ENCODE measurements around the gene TRAPPC1. TPM values are rescaled to one million over a fixed set of nuclear protein-coding genes. Genes with fewer than 3 reads are reported as not detected.

Gene TRAPPC1
- total and polyA plus RNA-seq, 10 donors, result 71.1 to 172 (median 114) TPM

GRCh38 chr17:7929158-7930023, 2.4 kb downstream of the TRAPPC1 start, which contains the start of gene KCNAB3:
Gene KCNAB3, minus strand, starts transcription at chr17:7929856. Its CDS starts 421 bp downstream, at chr17:7929435.
- DNase-seq, result peak; percentile 83
- WGBS, 5 donors, result 38 to 78% (median 52%) methylated on average over 61 to 67 of the region's 67 CpGs
- Histone ChIP-seq H3K27me3 (replicated peaks in 1 of 7) (no peaks in the 10 kb centered on the region), H3K4me1 (peaks cover 11 to 49% (median 36%) of the 10 kb centered on the region in 6 donors), H3K36me3 (peaks cover 0 to 47% (median 3%) of the 10 kb centered on the region in 6 donors), H3K27ac (no peak within 1 kb of the TSS), H3K4me3 (peak within 1 kb of the TSS in 2 of 8 donors; percentile 13 to 93), H3K9me3 (no peaks in the 10 kb centered on the region)
- intact Hi-C loops (cut with DNase I; ENCODE audit: low total_unique reads), result no loop called here
- no peak for TF ChIP-seq CTCF (IDR thresholded peaks at IDR 0.05 in 8 of 11, conservative IDR thresholded peaks at IDR 0.05 in 3 of 11)
- peak in 2 of 3 donors; percentile 16 to 47 for TF ChIP-seq POLR2AphosphoS5 (IDR thresholded peaks at IDR 0.05)

- peaks cover 0 to 42% (median 3%) of the 10 kb centered on the region in 6 donors for H3K36me3 ChIP-seq
- 82 to 94% (median 89%) methylated on average over 3 of the region's 3 CpGs for WGBS, 5 donors
- no peak overlapping the region for H3K4me3 ChIP-seq
- no peak for DNase-seq
- no peak overlapping the region for H3K27ac ChIP-seq
- no peaks in the 10 kb centered on the region for H3K27me3 ChIP-seq (replicated peaks in 1 of 7)
- H3K4me1 ChIP-seq, result peaks cover 4 to 49% (median 31%) of the 10 kb centered on the region in 6 donors
- no peaks in the 10 kb centered on the region for H3K9me3 ChIP-seq
- intact Hi-C loops (cut with DNase I; ENCODE audit: low total_unique reads), result no loop called here
- TF ChIP-seq CTCF (IDR thresholded peaks at IDR 0.05 in 8 of 11, conservative IDR thresholded peaks at IDR 0.05 in 3 of 11), result no peak
- TF ChIP-seq POLR2A (IDR thresholded peaks at IDR 0.05), result no peak
- TF ChIP-seq POLR2AphosphoS5 (IDR thresholded peaks at IDR 0.05), result no peak
These were observed 4.2 kb downstream of the TRAPPC1 start for GRCh38 chr17:7927596-7927995.

- peak overlapping the region; percentile 6 to 74 (median 40) for H3K4me3 ChIP-seq
- H3K27me3 ChIP-seq (replicated peaks in 1 of 7), result no peaks in the 10 kb centered on the region
- peaks cover 5 to 26% (median 17%) of the 10 kb centered on the region in 6 donors for H3K4me1 ChIP-seq
- peak; percentile 95 for DNase-seq
- H3K27ac ChIP-seq, result peak overlapping the region; percentile 52 to 83 (median 76)
- WGBS, 5 donors, result 22 to 40% (median 25%) methylated on average over 19 to 45 of the region's 45 CpGs
- peak in 2 of 3 donors; percentile 19 to 73 for TF ChIP-seq POLR2A (IDR thresholded peaks at IDR 0.05)
- peak; percentile 89 to 91 (median 90) for TF ChIP-seq POLR2AphosphoS5 (IDR thresholded peaks at IDR 0.05)
- peak in 3 of 11 experiments; percentile 4 to 17 (median 10) for TF ChIP-seq CTCF (IDR thresholded peaks at IDR 0.05 in 8 of 11, conservative IDR thresholded peaks at IDR 0.05 in 3 of 11)
- H3K36me3 ChIP-seq, result peaks cover 0 to 14% (median 0%) of the 10 kb centered on the region in 6 donors
- intact Hi-C loops (cut with DNase I; ENCODE audit: low total_unique reads), result no loop called here
- H3K9me3 ChIP-seq, result no peaks in the 10 kb centered on the region
These were observed 8.7 kb downstream of the TRAPPC1 start for GRCh38 chr17:7922845-7923628.

All from spleen (tissue), 11 donors.